ENCODE data around the gene PTGR3. TPM values are rescaled to one million over a fixed set of nuclear protein-coding genes. Genes with fewer than 3 reads are reported as not detected.

PTGR3 gene
- total RNA-seq, 3 donors from 2014 or later: 47.6 to 61.4 (median 57.1) TPM

GRCh38 chr18:75159646-75160356, 49.1 kb downstream of the PTGR3 start:
- H3K36me3 ChIP-seq (ENCODE audit: low read depth): no peaks in the 10 kb centered on the region
- intact Hi-C loops (cut with DNase I, micrococcal nuclease): no loop called here
- no peaks in the 10 kb centered on the region for H3K9me3 ChIP-seq
- H3K4me3 ChIP-seq: no peak overlapping the region
- ATAC-seq (no peak), DNase-seq (no peak)
- H3K4me1 ChIP-seq (ENCODE audit: low read depth): no peaks in the 10 kb centered on the region
- TF ChIP-seq CTCF (IDR thresholded peaks at IDR 0.05): no peak

- Histone ChIP-seq H3K36me3 (ENCODE audit: low read depth) (no peaks in the 10 kb centered on the region), H3K9me3 (no peaks in the 10 kb centered on the region), H3K4me3 (no peak overlapping the region), H3K4me1 (ENCODE audit: low read depth) (no peaks in the 10 kb centered on the region)
- DNase-seq (no peak), ATAC-seq (no peak)
- TF ChIP-seq CTCF (IDR thresholded peaks at IDR 0.05): no peak
- intact Hi-C loops (cut with DNase I, micrococcal nuclease): no loop called here
Observed at GRCh38 chr18:75159238-75159518, 49.8 kb downstream of the PTGR3 start.

Other genes starting within 250 kb of the PTGR3 start
- 10 to 100 TPM; 22.7 to 66.6 (median 36.9) TPM for gene TSHZ1, start 1.7 kb upstream of the PTGR3 start, total RNA-seq
- not detected for gene SMIM21, start 218.6 kb upstream of the PTGR3 start, total RNA-seq